T-cell (primary cell): ENCODE data around the gene SMAP2. TPM values are rescaled to one million over a fixed set of nuclear protein-coding genes. Genes with fewer than 3 reads are reported as not detected.

Source experiments
- ATAC-seq, 4 experiments: fragments of 200-7000 bp in 3 of 4; fragments of 150-1000 bp in 1 of 4; cut with Tn5 transposase; replicated peaks in 1 of 4; 1 replicate in 3 of 4; 2 replicates in 1 of 4; pipeline ENCODE4 v1.10.0; 2021; ENCODE audit warnings: moderate library complexity in 3 of 4, mild to moderate bottlenecking in 2 of 4, moderate number of reproducible peaks in 1 of 4
- CTCF ChIA-PET, 2 donors: fragments of 300-600 bp; sonication (Branson Sonifier 250); formaldehyde crosslinking; loops; one replicate each; lab custom pipeline; 2022; ENCODE audit warnings: antibody characterized with exemption in 2 of 2; lab: Charles Lee
- POLR2A ChIA-PET, 2 donors: fragments of 300-600 bp; sonication (Branson Sonifier 250); formaldehyde crosslinking; loops; one replicate each; lab custom pipeline; 2022; ENCODE audit warnings: antibody characterized with exemption in 2 of 2; lab: Charles Lee
- DNase-seq, 35 experiments: peaks; one replicate each; pipeline versions ENCODE4 v3.0.0 to v3.0.0-alpha.2; 2013 to 2023
- H3K27ac ChIP-seq: one replicate; pipeline ENCODE4 v1.5.1; 2013; ENCODE audit warnings: low read length
- H3K27me3 ChIP-seq, 2 experiments: replicated peaks in 1 of 2; 1 replicate in 1 of 2; 2 replicates in 1 of 2; pipeline versions ENCODE4 v1.6.1 to v1.7.0; 2013; ENCODE audit warnings: low read length in 1 of 2, mixed read lengths in 1 of 2; ENCODE audit not compliant: control insufficient read depth in 2 of 2, insufficient read depth in 2 of 2; ENCODE audit errors: extremely low read depth in 1 of 2
- H3K36me3 ChIP-seq, 2 donors: 1 replicate in 1 of 2; 2 replicates in 1 of 2; pipeline versions ENCODE4 v1.6.1 to v1.7.0; 2013; ENCODE audit warnings: low read length in 1 of 2; ENCODE audit not compliant: control insufficient read depth in 2 of 2, insufficient read depth in 1 of 2; ENCODE audit errors: extremely low read depth in 1 of 2
- H3K4me1 ChIP-seq, 2 experiments: 1 replicate in 1 of 2; 2 replicates in 1 of 2; pipeline versions ENCODE4 v1.6.1 to v1.7.0; 2013; ENCODE audit warnings: low read length in 2 of 2, mixed read lengths in 1 of 2; ENCODE audit not compliant: insufficient read depth in 2 of 2, control insufficient read depth in 1 of 2; ENCODE audit errors: extremely low read depth in 1 of 2
- H3K4me3 ChIP-seq, 2 donors: 1 replicate in 1 of 2; 2 replicates in 1 of 2; pipeline versions ENCODE4 v1.5.1 to v1.7.0; 2013; ENCODE audit warnings: mild to moderate bottlenecking in 2 of 2, low read length in 1 of 2, moderate library complexity in 1 of 2; ENCODE audit not compliant: control insufficient read depth in 1 of 2; ENCODE audit errors: extremely low read depth in 1 of 2
- H3K9me3 ChIP-seq: 2 replicates; pipeline ENCODE4 v1.7.0; 2013
- H3K27ac Mint-ChIP-seq, 2 donors: one replicate each; pipeline ENCODE4 v1.8.0; 2020 to 2021; ENCODE audit warnings: mild to moderate bottlenecking in 2 of 2, mixed read lengths in 2 of 2
- H3K27me3 Mint-ChIP-seq, 2 donors: one replicate each; pipeline ENCODE4 v1.8.0; 2021 to 2022; ENCODE audit warnings: mixed read lengths in 2 of 2
- H3K36me3 Mint-ChIP-seq: one replicate; pipeline ENCODE4 v1.8.0; 2021; ENCODE audit warnings: mixed read lengths
- H3K4me1 Mint-ChIP-seq, 3 donors: one replicate each; pipeline ENCODE4 v1.8.0; 2020 to 2022; ENCODE audit warnings: mixed read lengths in 3 of 3, mild to moderate bottlenecking in 1 of 3
- H3K4me3 Mint-ChIP-seq, 3 donors: one replicate each; pipeline ENCODE4 v1.8.0; 2020 to 2022; ENCODE audit warnings: mild to moderate bottlenecking in 3 of 3, mixed read lengths in 3 of 3, moderate library complexity in 3 of 3
- H3K9me3 Mint-ChIP-seq, 3 donors: one replicate each; pipeline ENCODE4 v1.8.0; 2020 to 2022; ENCODE audit warnings: mixed read lengths in 3 of 3
- WGBS: methylation state at CpG from one replicate; pipeline ENCODE4 v1.1.5; 2013; ENCODE audit warnings: missing lambda C conversion rate; ENCODE audit not compliant: insufficient coverage; 5-methylcytosine and 5-hydroxymethylcytosine counted together
- total RNA-seq, 35 experiments: library from RNA in 6 of 35; stranded (reverse) in 6 of 35; fragments of 120-200 nt in 1 of 35; gene quantifications; one replicate each; pipeline versions ENCODE4 v1.2.1 to v1.2.4 and lab custom pipeline; 2013 to 2026

SMAP2 gene
- total RNA-seq, 5 donors from 2014 or later (not counting 1 experiment from before 2014, with no cell fraction given), result 120 to 254 (median 123) TPM

DNA sequence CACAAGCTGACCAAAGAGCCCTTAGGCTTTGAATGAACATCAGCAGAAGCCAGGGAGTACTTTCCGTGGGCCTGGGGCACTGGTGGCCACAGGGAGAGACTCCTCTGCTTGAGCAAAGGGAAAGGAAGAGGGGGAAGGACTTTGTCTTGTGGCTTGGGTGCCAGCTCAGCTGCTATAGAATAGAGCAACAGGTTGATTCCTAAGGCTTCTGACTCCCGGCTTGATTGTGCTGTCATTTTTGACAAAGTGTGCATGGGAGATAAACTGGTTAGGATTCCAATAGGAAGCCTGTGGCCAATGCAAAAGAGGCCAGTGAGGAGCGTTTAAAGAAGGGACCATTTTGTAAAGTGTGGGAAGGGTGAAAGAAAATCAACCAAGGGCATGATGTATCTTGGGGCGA is 11.9 kb upstream of the SMAP2 start:
- no peak overlapping the region for H3K4me3 ChIP-seq
- Mint-ChIP-seq H3K4me1 (peaks cover 0 to 6% (median 4%) of the 10 kb centered on the region in 3 donors), H3K9me3 (peaks cover 0 to 4% (median 4%) of the 10 kb centered on the region in 3 donors), H3K27me3 (no peaks in the 10 kb centered on the region), H3K36me3 (no peaks in the 10 kb centered on the region), H3K27ac (no peak overlapping the region), H3K4me3 (no peak overlapping the region)
- H3K9me3 ChIP-seq, result peaks cover 2% of the 10 kb centered on the region
- no peak for ATAC-seq
- no peak for DNase-seq
- no peaks in the 10 kb centered on the region for H3K36me3 ChIP-seq
- 98% methylated on average over 3 of the region's 4 CpGs for WGBS
- H3K4me1 ChIP-seq, result no peaks in the 10 kb centered on the region
- no peak overlapping the region for H3K27ac ChIP-seq
- CTCF ChIA-PET, result no interaction called here
- peaks cover 0 to 11% of the 10 kb centered on the region in 2 experiments for H3K27me3 ChIP-seq
- POLR2A ChIA-PET, result interaction anchor here (0.6 kb wide), 3 partner anchors 78 to 202 kb away, joined by 3 to 5 read pairs (median 3); partner anchors contain the start of gene ZFP69B (in 1 of the 2)

DNA sequence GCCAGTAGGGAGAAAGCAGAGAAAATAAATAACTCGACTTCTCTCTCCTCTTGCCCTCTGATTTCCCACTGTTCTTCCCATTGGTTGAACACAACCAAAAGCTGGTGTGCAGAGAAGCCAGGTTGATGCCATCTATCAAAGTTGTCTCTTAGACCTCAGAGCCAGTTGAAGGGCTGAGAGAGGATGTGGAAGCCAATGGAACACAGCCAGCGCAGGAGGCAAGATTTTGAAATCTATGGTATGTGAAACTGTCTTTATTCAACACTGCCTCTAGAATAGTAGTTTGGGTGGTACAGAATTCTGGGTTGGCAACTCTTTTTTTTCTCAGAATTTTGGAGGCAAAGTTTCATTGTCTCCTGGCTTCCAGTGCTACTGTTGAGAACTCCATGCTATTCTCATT is 11.3 kb upstream of the SMAP2 start:
- H3K4me1 Mint-ChIP-seq, result peaks cover 0 to 6% (median 4%) of the 10 kb centered on the region in 3 donors
- no peaks in the 10 kb centered on the region for H3K36me3 Mint-ChIP-seq
- DNase-seq (no peak), ATAC-seq (no peak)
- Histone ChIP-seq H3K9me3 (peaks cover 2% of the 10 kb centered on the region), H3K27ac (no peak overlapping the region), H3K4me3 (no peak overlapping the region), H3K4me1 (no peaks in the 10 kb centered on the region), H3K36me3 (no peaks in the 10 kb centered on the region), H3K27me3 (peaks cover 0 to 11% of the 10 kb centered on the region in 2 experiments)
- no CpG with 5 or more reads among the region's 2 CpGs for WGBS
- CTCF ChIA-PET, result no interaction called here
- H3K4me3 Mint-ChIP-seq, result no peak overlapping the region
- POLR2A ChIA-PET, result interaction anchor here in 1 of 2 donors (0.6 kb wide), 1 partner anchor 78 kb away, joined by 5 read pairs; no protein-coding TSS in a partner anchor
- H3K27ac Mint-ChIP-seq, result no peak overlapping the region
- no peaks in the 10 kb centered on the region for H3K27me3 Mint-ChIP-seq
- peaks cover 0 to 4% (median 4%) of the 10 kb centered on the region in 3 donors for H3K9me3 Mint-ChIP-seq

DNA sequence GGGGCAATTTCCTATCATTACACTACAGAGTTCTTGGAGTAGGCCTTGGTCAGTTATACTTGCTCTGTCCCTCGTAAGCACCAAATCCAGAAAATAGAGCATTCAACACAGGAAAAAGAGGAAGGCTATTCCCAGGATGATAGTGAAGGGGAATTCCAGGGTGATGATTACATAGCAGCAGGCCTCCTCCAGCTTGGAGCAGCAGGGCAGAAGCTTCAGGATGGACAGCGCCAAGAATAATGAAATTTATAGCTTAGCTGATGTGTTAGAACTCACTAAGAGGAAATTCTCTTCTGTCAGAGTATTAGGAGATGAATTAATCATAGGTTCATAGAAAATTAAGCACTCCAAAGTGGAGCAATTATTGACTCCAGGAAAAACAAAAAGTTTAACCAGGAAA is 10.8 kb upstream of the SMAP2 start:
- ChIA-PET CTCF (interaction anchor here in 1 of 2 donors (3.0 kb wide), 1 partner anchor 25 kb away, joined by 12 read pairs; no protein-coding TSS in a partner anchor), POLR2A (no interaction called here)
- no peak overlapping the region for H3K4me3 ChIP-seq
- ATAC-seq (no peak), DNase-seq (no peak)
- Mint-ChIP-seq H3K27me3 (no peaks in the 10 kb centered on the region), H3K27ac (no peak overlapping the region), H3K4me3 (no peak overlapping the region), H3K4me1 (peaks cover 0 to 6% (median 4%) of the 10 kb centered on the region in 3 donors), H3K9me3 (peaks cover 0 to 4% (median 4%) of the 10 kb centered on the region in 3 donors), H3K36me3 (no peaks in the 10 kb centered on the region)
- WGBS, result no CpG with 5 or more reads among the region's 2 CpGs
- H3K36me3 ChIP-seq, result no peaks in the 10 kb centered on the region
- peaks cover 2% of the 10 kb centered on the region for H3K9me3 ChIP-seq
- H3K27me3 ChIP-seq, result peaks cover 0 to 11% of the 10 kb centered on the region in 2 experiments
- no peaks in the 10 kb centered on the region for H3K4me1 ChIP-seq
- H3K27ac ChIP-seq, result no peak overlapping the region

DNA sequence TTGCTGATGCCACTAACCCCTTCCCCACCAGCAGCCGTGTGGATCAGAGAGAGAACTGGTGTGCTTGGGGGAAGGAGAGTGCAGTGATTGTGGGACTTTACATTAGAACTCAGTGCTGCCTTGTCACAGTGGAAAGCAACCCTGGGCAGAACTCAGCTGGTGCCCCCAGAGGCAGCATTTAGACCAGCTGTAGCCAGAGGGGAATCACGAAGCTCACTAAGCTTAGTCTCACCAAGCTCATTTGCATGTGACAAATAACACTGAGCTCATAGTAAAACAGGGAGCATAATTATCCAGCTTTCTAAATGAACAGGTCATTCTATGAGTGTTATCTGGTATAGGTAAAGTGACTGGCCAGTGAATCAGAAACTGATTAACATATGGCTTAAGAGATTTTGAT is 9.8 kb upstream of the SMAP2 start:
- ATAC-seq, result no peak
- ChIA-PET POLR2A (interaction anchor here in 1 of 2 donors (0.5 to 1.7 kb wide), 2 partner anchors 10 to 345 kb away, joined by 5 to 7 read pairs; partner anchors contain the start of gene SMAP2), CTCF (interaction anchor here (0.5 to 3.0 kb wide), 6 partner anchors 10 to 251 kb away, joined by 3 to 12 read pairs (median 4); partner anchors contain the start of gene SMAP2 (in 1 of the 2))

DNA sequence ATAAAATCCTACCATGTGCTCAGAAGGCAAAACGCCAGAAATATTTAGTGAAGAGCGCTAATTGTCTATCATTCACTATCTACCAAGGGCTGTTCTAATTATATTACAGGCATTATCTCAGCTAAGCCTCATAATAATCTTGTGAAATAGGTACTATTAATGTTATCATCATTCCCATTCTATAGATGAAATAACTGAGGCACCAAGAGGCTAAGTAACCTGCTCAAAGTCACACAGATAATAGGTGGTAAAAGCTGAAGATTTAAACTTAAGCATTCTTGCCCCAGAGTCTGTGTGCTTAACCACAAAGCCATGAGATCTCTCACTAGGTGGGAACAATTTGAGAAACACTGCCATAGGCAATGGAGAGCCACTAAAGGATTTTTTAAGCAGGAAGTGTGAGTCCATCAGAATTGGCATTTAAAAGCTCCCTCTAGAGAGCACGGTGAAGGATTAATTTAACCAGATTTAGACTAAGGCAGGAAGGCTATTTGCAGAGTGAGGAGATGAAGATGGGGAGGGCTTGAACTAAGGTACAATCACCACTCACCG is 1.7 kb upstream of the SMAP2 start:
- Histone ChIP-seq H3K27me3 (no peaks in the 10 kb centered on the region), H3K4me1 (peaks cover 13 to 18% of the 10 kb centered on the region in 2 experiments), H3K27ac (no peak overlapping the region), H3K4me3 (no peak overlapping the region), H3K36me3 (peaks cover 0 to 3% of the 10 kb centered on the region in 2 donors), H3K9me3 (no peaks in the 10 kb centered on the region)
- H3K4me3 Mint-ChIP-seq, result peak overlapping the region in 1 of 3 donors; percentile 7
- whole genome bisulfite sequencing, result 0% methylated on average over 1 of the region's 4 CpGs
- DNase-seq (no peak), ATAC-seq (no peak)
- peaks cover 6% of the 10 kb centered on the region for H3K36me3 Mint-ChIP-seq
- H3K27ac Mint-ChIP-seq, result peak overlapping the region; percentile 7 to 50
- H3K4me1 Mint-ChIP-seq, result peaks cover 41 to 44% (median 41%) of the 10 kb centered on the region in 3 donors
- H3K9me3 Mint-ChIP-seq, result no peaks in the 10 kb centered on the region
- ChIA-PET POLR2A (interaction anchor here (0.7 to 4.7 kb wide), 3 partner anchors 13 to 14 kb away, joined by 3 to 141 read pairs (median 4); no protein-coding TSS in a partner anchor), CTCF (interaction anchor here in 1 of 2 donors (0.9 kb wide), 1 partner anchor 219 kb away, joined by 3 read pairs; no protein-coding TSS in a partner anchor)
- H3K27me3 Mint-ChIP-seq, result no peaks in the 10 kb centered on the region

More for the DNA sequence above, 9.8 kb upstream of the SMAP2 start:
- no peak overlapping the region for H3K27ac Mint-ChIP-seq
- H3K4me3 ChIP-seq, result no peak overlapping the region
- H3K27me3 ChIP-seq, result peaks cover 0 to 11% of the 10 kb centered on the region in 2 experiments
- no peak overlapping the region for H3K27ac ChIP-seq
- H3K4me1 ChIP-seq, result no peaks in the 10 kb centered on the region
- no peaks in the 10 kb centered on the region for H3K27me3 Mint-ChIP-seq
- no peaks in the 10 kb centered on the region for H3K36me3 Mint-ChIP-seq
- DNase-seq, result no peak
- peaks cover 2% of the 10 kb centered on the region for H3K9me3 ChIP-seq
- no CpG with 5 or more reads among the region's 2 CpGs for WGBS
- no peak overlapping the region for H3K4me3 Mint-ChIP-seq
- no peaks in the 10 kb centered on the region for H3K36me3 ChIP-seq
- peaks cover 0 to 4% (median 4%) of the 10 kb centered on the region in 3 donors for H3K9me3 Mint-ChIP-seq
- H3K4me1 Mint-ChIP-seq, result peaks cover 0 to 6% (median 4%) of the 10 kb centered on the region in 3 donors

DNA sequence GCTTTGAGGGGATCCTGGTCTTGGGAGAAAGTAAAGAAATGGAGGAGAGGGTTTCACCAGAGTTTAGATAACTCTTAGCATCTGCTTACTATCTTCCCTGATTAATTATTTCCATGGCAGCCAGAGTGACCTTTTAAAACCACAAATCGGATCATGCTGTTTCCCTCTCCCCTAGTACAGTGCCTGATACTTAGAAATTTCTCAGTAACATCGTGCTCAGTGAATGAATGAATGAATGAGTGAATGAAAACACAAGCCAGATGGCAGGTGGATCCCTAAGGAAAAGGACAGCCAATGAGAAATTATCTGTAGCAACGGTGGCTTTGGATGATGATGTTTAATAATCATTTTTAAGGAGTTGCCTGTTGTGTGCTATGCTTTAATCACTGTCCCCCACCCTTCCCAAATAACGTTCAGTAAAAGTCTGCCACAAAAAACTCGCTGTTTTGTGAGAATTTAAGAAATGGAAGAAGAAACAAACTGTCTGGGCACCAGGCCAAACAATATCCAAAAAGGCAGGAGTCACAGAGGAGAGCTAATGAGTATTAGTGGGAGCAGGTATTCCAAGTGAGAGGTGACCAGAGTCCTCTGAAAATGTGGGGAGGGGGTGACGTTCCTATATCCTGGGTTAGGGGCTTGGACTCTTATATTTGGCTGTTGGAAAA is 737 bp upstream of the SMAP2 start:
- no peaks in the 10 kb centered on the region for H3K27me3 ChIP-seq
- peaks cover 19 to 26% of the 10 kb centered on the region in 2 experiments for H3K4me1 ChIP-seq
- peak overlapping the region; percentile 16 for H3K27ac ChIP-seq
- POLR2A ChIA-PET, result interaction anchor here (0.6 to 4.7 kb wide), 16 partner anchors 9 to 1338 kb away, joined by 3 to 141 read pairs (median 6); partner anchors contain the start of gene RLF (in 1 of the 2)
- peaks cover 51 to 53% (median 51%) of the 10 kb centered on the region in 3 donors for H3K4me1 Mint-ChIP-seq
- no peaks in the 10 kb centered on the region for H3K9me3 ChIP-seq
- ATAC-seq (no peak), DNase-seq (no peak)
- WGBS, result 0% methylated on average over 1 of the region's 6 CpGs
- peak overlapping the region in 1 of 2 donors; percentile 99 for H3K4me3 ChIP-seq
- H3K4me3 Mint-ChIP-seq, result peak overlapping the region; percentile 89 to 100 (median 98)
- H3K27ac Mint-ChIP-seq, result peak overlapping the region; percentile 76 to 86
- peaks cover 13% of the 10 kb centered on the region for H3K36me3 Mint-ChIP-seq
- H3K27me3 Mint-ChIP-seq, result no peaks in the 10 kb centered on the region
- peaks cover 0 to 6% of the 10 kb centered on the region in 2 donors for H3K36me3 ChIP-seq
- no peaks in the 10 kb centered on the region for H3K9me3 Mint-ChIP-seq
- CTCF ChIA-PET, result interaction anchor here in 1 of 2 donors (0.5 to 3.8 kb wide), 11 partner anchors 8 to 229 kb away, joined by 3 to 64 read pairs (median 3); no protein-coding TSS in a partner anchor
